ENCODE data around the gene HIGD2B.
"Not testable (repeated sequence)": the region's sequence is repeated elsewhere in the genome, so short reads cannot be mapped to it uniquely, and the experiment has no call there.

The HIGD2B gene

DNA sequence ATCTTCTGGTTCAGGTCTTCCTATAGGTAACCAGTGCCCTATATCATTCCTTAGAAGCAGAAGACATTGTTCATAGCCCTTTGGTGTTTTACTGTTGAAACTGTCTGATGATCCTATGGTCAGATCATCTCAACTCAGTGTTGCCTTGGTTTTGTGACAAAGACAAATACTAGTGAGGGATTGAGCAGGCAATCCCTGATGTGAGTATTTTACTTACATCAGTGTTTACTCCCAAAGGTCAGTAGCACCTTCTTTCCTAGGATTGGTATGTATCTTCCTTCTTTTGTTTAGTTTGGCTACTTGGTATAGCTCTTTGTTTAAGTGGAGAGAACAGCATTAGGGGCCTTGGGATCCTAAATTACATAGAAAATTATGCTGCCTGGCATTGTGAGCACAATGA is 41.2 kb upstream of the HIGD2B start:
- no peak overlapping the region for H3K4me2 ChIP-seq (ENCODE audit: insufficient read depth, low read length)
- H3K27me3 ChIP-seq (ENCODE audit: insufficient read depth, low read length, poor library complexity): no peaks in the 10 kb centered on the region
- no peaks in the 10 kb centered on the region for H3K79me2 ChIP-seq (ENCODE audit: insufficient read depth, low read length)
- DNase-seq (no peak), ATAC-seq (ENCODE audit: insufficient read depth, low read depth) (no peak)
- no peak overlapping the region for H3K4me3 ChIP-seq (ENCODE audit: low read depth in 1 of 2, low read length in 2 of 2)
- TF ChIP-seq, protein P1, sequence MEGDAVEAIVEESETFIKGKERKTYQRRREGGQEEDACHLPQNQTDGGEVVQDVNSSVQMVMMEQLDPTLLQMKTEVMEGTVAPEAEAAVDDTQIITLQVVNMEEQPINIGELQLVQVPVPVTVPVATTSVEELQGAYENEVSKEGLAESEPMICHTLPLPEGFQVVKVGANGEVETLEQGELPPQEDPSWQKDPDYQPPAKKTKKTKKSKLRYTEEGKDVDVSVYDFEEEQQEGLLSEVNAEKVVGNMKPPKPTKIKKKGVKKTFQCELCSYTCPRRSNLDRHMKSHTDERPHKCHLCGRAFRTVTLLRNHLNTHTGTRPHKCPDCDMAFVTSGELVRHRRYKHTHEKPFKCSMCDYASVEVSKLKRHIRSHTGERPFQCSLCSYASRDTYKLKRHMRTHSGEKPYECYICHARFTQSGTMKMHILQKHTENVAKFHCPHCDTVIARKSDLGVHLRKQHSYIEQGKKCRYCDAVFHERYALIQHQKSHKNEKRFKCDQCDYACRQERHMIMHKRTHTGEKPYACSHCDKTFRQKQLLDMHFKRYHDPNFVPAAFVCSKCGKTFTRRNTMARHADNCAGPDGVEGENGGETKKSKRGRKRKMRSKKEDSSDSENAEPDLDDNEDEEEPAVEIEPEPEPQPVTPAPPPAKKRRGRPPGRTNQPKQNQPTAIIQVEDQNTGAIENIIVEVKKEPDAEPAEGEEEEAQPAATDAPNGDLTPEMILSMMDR (IDR thresholded peaks at IDR 0.05; ENCODE audit: borderline replicate concordance, extremely low read depth, low read length, poor library complexity, severe bottlenecking): no peak
- no peak for TF ChIP-seq EZH2 (IDR thresholded peaks at IDR 0.05; ENCODE audit: borderline replicate concordance, low read depth, low read length, severe bottlenecking)
- no peak overlapping the region for H3K27ac ChIP-seq (ENCODE audit: low read length)
- H3K9me3 ChIP-seq (ENCODE audit: insufficient read depth, low read length, severe bottlenecking): no peaks in the 10 kb centered on the region
- H3K9ac ChIP-seq (ENCODE audit: low read depth, low read length): no peak overlapping the region
- H3K4me1 ChIP-seq (ENCODE audit: insufficient read depth, low read length): no peaks in the 10 kb centered on the region
- no peaks in the 10 kb centered on the region for H4K20me1 ChIP-seq (ENCODE audit: insufficient read depth, low read length)
- peaks cover 7% of the 10 kb centered on the region; the same call in 1 of the 2 replicates for H3K36me3 ChIP-seq (ENCODE audit: insufficient read depth, low read length)
- no peak overlapping the region for H2AFZ ChIP-seq (ENCODE audit: low read depth, low read length)

DNA sequence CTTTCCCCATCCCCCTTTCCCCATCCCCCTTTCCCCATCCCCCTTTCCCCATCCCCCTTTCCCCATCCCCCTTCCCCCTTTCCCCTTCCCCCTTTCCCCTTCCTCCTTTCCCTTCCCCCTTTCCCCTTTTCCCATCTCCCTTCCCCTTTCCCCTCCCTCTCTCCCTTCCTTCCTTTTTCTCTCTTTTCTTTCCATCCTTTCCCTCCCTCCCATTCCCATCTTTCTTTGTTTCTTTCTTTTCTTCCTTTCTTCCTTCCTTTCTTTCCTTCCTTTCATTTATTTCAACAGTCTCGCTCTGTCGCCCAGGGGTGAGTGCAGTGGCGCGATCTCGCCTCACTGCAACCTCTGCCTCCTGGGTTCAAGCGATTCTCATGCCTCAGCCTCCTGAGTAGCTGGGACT is 39.9 kb upstream of the HIGD2B start:
- ATAC-seq (ENCODE audit: insufficient read depth, low read depth); H3K4me3 ChIP-seq (ENCODE audit: low read depth in 1 of 2, low read length in 2 of 2): not testable (repeated sequence)

DNA sequence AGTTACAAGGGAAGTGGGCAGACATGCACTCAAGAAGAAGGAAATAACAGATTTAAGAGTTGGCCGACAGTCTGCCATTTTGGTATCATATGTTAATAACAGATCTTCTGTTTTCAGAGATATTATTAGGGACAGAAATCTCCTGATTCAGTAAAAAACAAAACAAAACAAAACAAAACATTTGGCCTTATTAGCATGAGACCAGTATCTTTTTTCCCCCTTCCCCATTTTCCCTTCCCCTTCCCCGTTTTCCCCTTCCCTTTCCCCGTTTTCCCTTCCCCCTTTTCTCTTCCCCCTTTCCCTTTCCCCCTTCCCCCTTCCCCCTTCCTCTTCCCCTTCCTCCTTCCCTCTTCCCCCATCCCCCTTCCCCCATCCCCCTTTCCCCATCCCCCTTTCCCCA is 39.5 kb upstream of the HIGD2B start:
- TF ChIP-seq, protein P1 (IDR thresholded peaks at IDR 0.05; ENCODE audit: borderline replicate concordance, extremely low read depth, low read length, poor library complexity, severe bottlenecking): no peak
- no peak for TF ChIP-seq EZH2 (IDR thresholded peaks at IDR 0.05; ENCODE audit: borderline replicate concordance, low read depth, low read length, severe bottlenecking)
- no peak overlapping the region for H3K9ac ChIP-seq (ENCODE audit: low read depth, low read length)
- DNase-seq (no peak), ATAC-seq (ENCODE audit: insufficient read depth, low read depth) (no peak)
- H2AFZ ChIP-seq (ENCODE audit: low read depth, low read length): no peak overlapping the region
- H3K9me3 ChIP-seq (ENCODE audit: insufficient read depth, low read length, severe bottlenecking): no peaks in the 10 kb centered on the region
- H3K4me3 ChIP-seq (ENCODE audit: low read depth in 1 of 2, low read length in 2 of 2): no peak overlapping the region
- H3K27me3 ChIP-seq (ENCODE audit: insufficient read depth, low read length, poor library complexity): no peaks in the 10 kb centered on the region
- H3K27ac ChIP-seq (ENCODE audit: low read length): no peak overlapping the region
- no peaks in the 10 kb centered on the region for H3K4me1 ChIP-seq (ENCODE audit: insufficient read depth, low read length)
- H3K79me2 ChIP-seq (ENCODE audit: insufficient read depth, low read length): no peaks in the 10 kb centered on the region
- H3K36me3 ChIP-seq (ENCODE audit: insufficient read depth, low read length): no peaks in the 10 kb centered on the region
- no peaks in the 10 kb centered on the region for H4K20me1 ChIP-seq (ENCODE audit: insufficient read depth, low read length)
- no peak overlapping the region for H3K4me2 ChIP-seq (ENCODE audit: insufficient read depth, low read length)

More for the DNA sequence above, 39.9 kb upstream of the HIGD2B start:
- not testable (repeated sequence) for H4K20me1 ChIP-seq (ENCODE audit: insufficient read depth, low read length); H3K9ac ChIP-seq (ENCODE audit: low read depth, low read length); H3K79me2 ChIP-seq (ENCODE audit: insufficient read depth, low read length); H3K4me2 ChIP-seq (ENCODE audit: insufficient read depth, low read length); H3K27me3 ChIP-seq (ENCODE audit: insufficient read depth, low read length, poor library complexity); H3K27ac ChIP-seq (ENCODE audit: low read length); H3K4me1 ChIP-seq (ENCODE audit: insufficient read depth, low read length); H3K36me3 ChIP-seq (ENCODE audit: insufficient read depth, low read length); H2AFZ ChIP-seq (ENCODE audit: low read depth, low read length); DNase-seq; H3K9me3 ChIP-seq (ENCODE audit: insufficient read depth, low read length, severe bottlenecking)

GRCh38 chr15:72724028-72724427 is 38.0 kb upstream of the HIGD2B start:
- Histone ChIP-seq H3K9me3 (ENCODE audit: insufficient read depth, low read length, severe bottlenecking) (no peaks in the 10 kb centered on the region), H2AFZ (ENCODE audit: low read depth, low read length) (no peak overlapping the region), H4K20me1 (ENCODE audit: insufficient read depth, low read length) (no peaks in the 10 kb centered on the region), H3K9ac (ENCODE audit: low read depth, low read length) (no peak overlapping the region), H3K36me3 (ENCODE audit: insufficient read depth, low read length) (no peaks in the 10 kb centered on the region), H3K27me3 (ENCODE audit: insufficient read depth, low read length, poor library complexity) (no peaks in the 10 kb centered on the region), H3K27ac (ENCODE audit: low read length) (no peak overlapping the region), H3K4me2 (ENCODE audit: insufficient read depth, low read length) (no peak overlapping the region), H3K4me1 (ENCODE audit: insufficient read depth, low read length) (no peaks in the 10 kb centered on the region), H3K79me2 (ENCODE audit: insufficient read depth, low read length) (no peaks in the 10 kb centered on the region), H3K4me3 (ENCODE audit: low read depth in 1 of 2, low read length in 2 of 2) (no peak overlapping the region)
- TF ChIP-seq, protein P1 (IDR thresholded peaks at IDR 0.05; ENCODE audit: borderline replicate concordance, extremely low read depth, low read length, poor library complexity, severe bottlenecking): no peak
- no peak for TF ChIP-seq EZH2 (IDR thresholded peaks at IDR 0.05; ENCODE audit: borderline replicate concordance, low read depth, low read length, severe bottlenecking)
- DNase-seq (no peak), ATAC-seq (ENCODE audit: insufficient read depth, low read depth) (no peak)
